Nephron progenitor cell (in vitro differentiated cells): ENCODE data around the gene RBM15.

Experiments used
- DNase-seq: peaks from one replicate; pipeline ENCODE4 v3.0.0; 2021
- H3K27ac Mint-ChIP-seq: 2 replicates; pipeline ENCODE4 v1.8.0; 2021; ENCODE audit warnings: mild to moderate bottlenecking, moderate library complexity, mixed read lengths
- H3K27me3 Mint-ChIP-seq: 2 replicates; pipeline ENCODE4 v1.8.0; 2021; ENCODE audit warnings: mild to moderate bottlenecking, low read depth, mixed read lengths; ENCODE audit not compliant: poor library complexity
- H3K36me3 Mint-ChIP-seq: 2 replicates; pipeline ENCODE4 v1.8.0; 2021; ENCODE audit warnings: low read depth, mixed read lengths
- H3K4me1 Mint-ChIP-seq: 2 replicates; pipeline ENCODE4 v1.8.0; 2021; ENCODE audit warnings: mixed read lengths
- H3K4me3 Mint-ChIP-seq: 2 replicates; pipeline ENCODE4 v1.8.0; 2021; ENCODE audit warnings: mild to moderate bottlenecking, moderate library complexity, mixed read lengths
- H3K9me3 Mint-ChIP-seq: 2 replicates; pipeline ENCODE4 v1.8.0; 2021; ENCODE audit warnings: mild to moderate bottlenecking, moderate library complexity, mixed read lengths
- CTCF ChIP-seq: fragments of 200-600 bp; sonication (generic); IDR thresholded peaks from 2 replicates; pipeline ENCODE4 v1.5.0; 2021; ENCODE audit warnings: antibody characterized with exemption

The RBM15 gene

GRCh38 chr1:110361856-110362255 lies 22.7 kb downstream of the RBM15 start:
- Mint-ChIP-seq H3K36me3 (peaks cover 64% of the 10 kb centered on the region), H3K4me1 (no peaks in the 10 kb centered on the region), H3K4me3 (no peak overlapping the region), H3K27ac (no peak overlapping the region), H3K27me3 (no peaks in the 10 kb centered on the region), H3K9me3 (no peaks in the 10 kb centered on the region)
- no peak for DNase-seq
- TF ChIP-seq CTCF = no peak

- H3K36me3 Mint-ChIP-seq = peaks cover 59% of the 10 kb centered on the region
- H3K4me1 Mint-ChIP-seq = no peaks in the 10 kb centered on the region
- H3K27me3 Mint-ChIP-seq = no peaks in the 10 kb centered on the region
- no peak for TF ChIP-seq CTCF
- no peak overlapping the region for H3K4me3 Mint-ChIP-seq
- H3K9me3 Mint-ChIP-seq = no peaks in the 10 kb centered on the region
- no peak for DNase-seq
- H3K27ac Mint-ChIP-seq = no peak overlapping the region
Measured at GRCh38 chr1:110364221-110364620, 25.0 kb downstream of the RBM15 start.

GRCh38 chr1:110370827-110371226 lies 31.6 kb downstream of the RBM15 start:
- DNase-seq = no peak
- Mint-ChIP-seq H3K27ac (no peak overlapping the region), H3K27me3 (no peaks in the 10 kb centered on the region), H3K4me3 (no peak overlapping the region), H3K36me3 (peaks cover 27% of the 10 kb centered on the region), H3K9me3 (no peaks in the 10 kb centered on the region), H3K4me1 (no peaks in the 10 kb centered on the region)
- TF ChIP-seq CTCF = no peak

- no peak for TF ChIP-seq CTCF
- Mint-ChIP-seq H3K27ac (no peak overlapping the region), H3K9me3 (no peaks in the 10 kb centered on the region), H3K4me1 (no peaks in the 10 kb centered on the region), H3K36me3 (peaks cover 61% of the 10 kb centered on the region), H3K4me3 (no peak overlapping the region), H3K27me3 (peaks cover 3% of the 10 kb centered on the region)
- no peak for DNase-seq
Measured at GRCh38 chr1:110375490-110375889, 36.3 kb downstream of the RBM15 start.

- Mint-ChIP-seq H3K27ac (no peak overlapping the region), H3K4me1 (no peaks in the 10 kb centered on the region)
Measured at GRCh38 chr1:110380672-110381283, 41.6 kb downstream of the RBM15 start.

More at GRCh38 chr1:110380672-110381283, 41.6 kb downstream of the RBM15 start:
- DNase-seq = no peak
- Mint-ChIP-seq H3K27me3 (peaks cover 3% of the 10 kb centered on the region), H3K9me3 (no peaks in the 10 kb centered on the region), H3K36me3 (peaks cover 52% of the 10 kb centered on the region), H3K4me3 (no peak overlapping the region)
- TF ChIP-seq CTCF = no peak
